GM18907 (cell line): ENCODE data around the gene GOLIM4.

Source experiments
- ATAC-seq: cut with Tn5 transposase; IDR thresholded peaks from one replicate; pipeline ENCODE4 v1.9.1; 2021; ENCODE audit warnings: mild to moderate bottlenecking, moderate library complexity; ENCODE audit not compliant: unreplicated experiment

GOLIM4 gene

DNA sequence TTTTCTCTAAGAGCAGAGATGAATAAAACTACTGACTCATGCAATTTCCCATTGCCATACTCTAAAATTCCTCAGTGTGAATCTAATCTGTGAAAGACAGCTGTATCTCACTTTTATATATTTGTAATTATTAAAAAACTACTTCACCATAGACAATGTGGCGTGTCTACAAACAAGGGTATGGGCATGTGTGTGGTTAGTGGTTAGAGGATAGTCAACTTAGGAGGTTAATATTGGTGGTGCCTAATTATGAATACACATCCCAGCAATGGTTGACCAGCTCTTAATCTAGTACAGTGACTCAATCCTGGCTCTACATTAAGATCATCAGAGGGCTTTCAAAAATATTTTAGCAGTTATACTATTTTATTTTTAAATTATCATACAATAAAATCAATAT is 94.5 kb downstream of the GOLIM4 start:
- ATAC-seq: peak; percentile 77

DNA sequence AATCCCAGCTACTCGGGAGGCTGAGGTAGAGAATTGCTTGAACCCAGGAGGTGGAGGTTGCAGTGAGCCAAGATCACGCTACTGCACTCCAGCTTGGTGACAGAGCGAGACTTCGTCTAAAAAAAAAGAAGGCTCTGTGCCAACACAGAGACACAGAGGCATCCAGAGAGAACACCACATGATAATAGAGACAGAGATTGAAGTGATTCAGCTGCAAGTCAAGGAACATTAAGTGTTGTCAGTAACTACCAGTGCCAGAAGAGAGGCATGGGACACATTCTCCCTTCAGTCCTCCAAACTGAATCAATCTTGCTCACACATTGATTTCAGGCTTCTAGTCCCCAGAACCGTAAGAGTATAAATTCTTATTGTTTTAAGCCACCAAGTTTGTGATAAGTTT is 97.5 kb downstream of the GOLIM4 start:
- ATAC-seq: no peak

GRCh38 chr3:167996514-167996913 is 99.2 kb downstream of the GOLIM4 start:
- ATAC-seq: no peak

GRCh38 chr3:167992381-167992780 is 103.3 kb downstream of the GOLIM4 start:
- no peak for ATAC-seq

DNA sequence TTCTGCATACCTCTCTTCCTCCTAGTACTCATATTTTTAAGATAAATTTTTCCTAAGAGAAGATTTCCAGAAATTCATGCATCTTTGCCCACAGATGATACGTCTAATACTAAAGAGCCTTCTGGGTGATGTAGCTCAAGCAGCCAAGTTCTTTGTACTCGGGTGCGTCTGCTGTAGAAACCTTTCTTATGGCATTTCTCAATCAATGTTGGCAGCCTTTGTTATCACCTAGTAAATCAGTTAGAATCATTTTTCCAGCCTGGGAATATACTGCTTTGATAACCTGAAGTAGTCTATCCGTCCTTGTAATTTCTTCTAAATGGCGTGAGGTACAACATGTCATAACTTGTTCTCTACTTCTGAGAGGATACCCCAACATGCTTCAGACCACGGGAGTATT is 104.5 kb downstream of the GOLIM4 start:
- ATAC-seq: no peak

GRCh38 chr3:167989999-167990398 is 105.7 kb downstream of the GOLIM4 start:
- no peak for ATAC-seq

- no peak for ATAC-seq
These were observed 106.7 kb downstream of the GOLIM4 start for GRCh38 chr3:167989066-167989465.

- no peak for ATAC-seq
These were observed 112.1 kb downstream of the GOLIM4 start for GRCh38 chr3:167983583-167983982.

GRCh38 chr3:167978486-167978885 is 117.2 kb downstream of the GOLIM4 start:
- no peak for ATAC-seq

- ATAC-seq: no peak
These were observed 117.7 kb downstream of the GOLIM4 start for GRCh38 chr3:167978071-167978470.

- ATAC-seq: no peak
These were observed 119.0 kb downstream of the GOLIM4 start for GRCh38 chr3:167976516-167977361.

DNA sequence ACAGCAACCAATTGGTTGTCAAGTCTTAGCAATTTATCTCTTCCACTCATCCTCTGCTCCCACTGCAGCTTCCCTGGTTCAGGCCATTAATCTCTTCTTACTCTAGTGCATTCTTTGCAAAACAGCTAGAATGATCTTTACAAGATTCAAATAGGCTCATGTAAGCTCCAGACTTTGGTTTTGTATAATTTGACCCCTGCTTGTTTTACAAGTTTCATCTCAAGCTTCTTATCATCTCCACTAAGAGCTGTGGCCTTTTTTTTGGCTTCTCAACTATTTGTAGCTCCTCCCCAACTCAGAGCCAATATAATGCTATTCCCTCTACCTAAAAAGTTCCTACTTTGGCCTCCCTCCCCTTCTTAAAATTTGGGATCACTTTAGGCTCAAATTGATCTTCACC is 121.8 kb downstream of the GOLIM4 start:
- ATAC-seq: no peak

DNA sequence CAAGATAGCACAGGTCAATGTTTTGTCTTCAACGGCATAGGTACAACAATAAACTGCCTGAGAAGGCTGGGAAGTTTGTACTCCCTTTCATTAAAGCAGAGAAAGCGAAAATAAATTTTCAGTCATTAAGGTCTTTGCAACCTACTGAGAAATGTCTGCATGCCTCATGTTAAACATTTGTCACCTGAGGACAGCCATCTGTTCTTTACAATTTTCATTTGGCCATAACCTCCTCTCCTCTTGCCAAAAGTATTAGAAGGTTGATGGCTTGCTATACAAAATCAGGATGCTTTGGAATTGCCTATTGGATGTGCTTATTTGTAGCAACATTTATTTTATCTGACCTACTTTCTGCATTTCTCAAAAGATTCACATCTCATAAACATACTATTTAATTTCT is 122.7 kb downstream of the GOLIM4 start:
- no peak for ATAC-seq

- ATAC-seq: no peak
These were observed 123.2 kb downstream of the GOLIM4 start for GRCh38 chr3:167972502-167972901.

- no peak for ATAC-seq
These were observed 126.2 kb downstream of the GOLIM4 start for GRCh38 chr3:167969548-167969947.

DNA sequence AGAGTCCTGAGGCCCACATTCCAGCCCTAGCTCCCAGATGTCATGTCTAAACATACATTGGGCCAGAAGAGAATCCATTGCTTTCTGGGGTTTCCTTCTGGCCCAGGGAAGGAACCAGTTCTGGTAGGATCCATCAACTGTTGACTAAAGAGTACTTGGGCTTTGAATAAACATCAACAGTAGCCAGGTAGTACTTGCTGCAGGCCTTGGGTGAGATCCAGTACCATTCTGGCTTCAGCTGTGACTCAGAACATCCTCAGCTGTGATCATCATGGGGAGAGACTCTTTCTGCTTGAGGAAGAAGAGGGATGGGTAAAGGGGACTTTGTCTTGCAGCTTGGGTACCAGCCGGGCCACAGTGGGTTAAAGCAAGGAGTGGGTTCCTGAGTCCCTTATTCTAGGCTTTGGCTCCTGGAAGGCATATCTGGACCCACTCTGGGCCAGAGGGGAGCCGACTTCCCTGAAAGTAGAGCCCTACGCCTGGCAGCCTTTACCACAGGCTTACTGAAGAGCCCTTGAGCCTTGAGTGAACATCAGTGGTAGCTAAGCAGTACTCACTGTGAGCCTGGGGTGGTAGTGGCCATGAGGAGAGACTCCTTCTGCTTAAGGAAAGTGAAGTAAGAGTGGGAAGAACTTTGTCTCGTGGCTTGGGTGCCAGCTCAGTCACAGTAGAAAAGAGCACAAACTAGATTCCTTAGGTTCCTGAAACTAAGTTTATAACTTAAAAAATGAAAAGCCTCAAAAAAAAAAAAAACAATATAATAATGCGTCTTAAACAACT is 128.3 kb downstream of the GOLIM4 start:
- ATAC-seq: no peak
